HG02642 (cell line): ENCODE data around the gene FAM229A.

Source experiments
- ATAC-seq: cut with Tn5 transposase; IDR thresholded peaks from one replicate; pipeline ENCODE4 v1.9.1; 2021; ENCODE audit warnings: mild to moderate bottlenecking; ENCODE audit not compliant: unreplicated experiment, poor library complexity

FAM229A gene

GRCh38 chr1:32350785-32351398, 11.4 kb downstream of the FAM229A start:
- ATAC-seq, result peak; percentile 39

GRCh38 chr1:32349211-32349708, 13.0 kb downstream of the FAM229A start:
- no peak for ATAC-seq

- ATAC-seq, result no peak
Measured at GRCh38 chr1:32346532-32347157, 15.6 kb downstream of the FAM229A start.

GRCh38 chr1:32345289-32345827, 16.9 kb downstream of the FAM229A start:
- no peak for ATAC-seq

GRCh38 chr1:32342704-32343103, 19.6 kb downstream of the FAM229A start:
- ATAC-seq, result no peak

- ATAC-seq, result no peak
Measured at GRCh38 chr1:32341971-32342370, 20.3 kb downstream of the FAM229A start.

GRCh38 chr1:32341186-32341757, 21.0 kb downstream of the FAM229A start:
- ATAC-seq, result no peak

GRCh38 chr1:32339363-32339978, 22.8 kb downstream of the FAM229A start:
- ATAC-seq, result no peak

- ATAC-seq, result no peak
Measured at GRCh38 chr1:32338637-32339145, 23.6 kb downstream of the FAM229A start.

GRCh38 chr1:32337855-32338636, 24.2 kb downstream of the FAM229A start:
- ATAC-seq, result no peak

- no peak for ATAC-seq
Measured at GRCh38 chr1:32336963-32337675, 25.2 kb downstream of the FAM229A start.

GRCh38 chr1:32336591-32336932, 25.7 kb downstream of the FAM229A start:
- no peak for ATAC-seq

GRCh38 chr1:32335790-32336590, 26.3 kb downstream of the FAM229A start, which contains the start of gene MARCKSL1:
Gene MARCKSL1, minus strand, starts transcription at chr1:32336233. Its CDS starts 200 bp downstream, at chr1:32336033.
- ATAC-seq, result peak; percentile 57

- peak; percentile 6 for ATAC-seq
Measured at GRCh38 chr1:32335535-32335789, 26.8 kb downstream of the FAM229A start.

GRCh38 chr1:32334864-32335534, 27.3 kb downstream of the FAM229A start:
- peak; percentile 28 for ATAC-seq

- ATAC-seq, result no peak
Measured at GRCh38 chr1:32334274-32334861, 27.9 kb downstream of the FAM229A start.

- no peak for ATAC-seq
Measured at GRCh38 chr1:32333251-32333963, 28.9 kb downstream of the FAM229A start.
